ENCODE measurements around the gene CWF19L1. TPM values are rescaled to one million over a fixed set of nuclear protein-coding genes. Genes with fewer than 3 reads are reported as not detected.
A peak's percentile ranks its signal among the peaks of the same experiment; 100 is the strongest.
"Not testable (repeated sequence)": the region's sequence is repeated elsewhere in the genome, so short reads cannot be mapped to it uniquely, and the experiment has no call there.

CWF19L1 gene
- total RNA-seq: 10 to 100 TPM; 44.6 to 47.6 TPM

GRCh38 chr10:100267239-100268104 lies at the start of gene CWF19L1:
Gene CWF19L1 (minus strand): TSS chr10:100267638. CDS start chr10:100267593, 45 bp downstream.
- peak within 1 kb of the TSS; percentile 98 for H3K4me3 Mint-ChIP-seq
- ATAC-seq: peak; percentile 93
- CTCF ChIA-PET: no interaction called here
- peak within 1 kb of the TSS; percentile 99 for H3K27ac Mint-ChIP-seq
- H3K27me3 Mint-ChIP-seq: no peaks in the 10 kb centered on the region
- H3K4me1 Mint-ChIP-seq: peaks cover 24% of the 10 kb centered on the region
- peaks cover 7% of the 10 kb centered on the region for H3K36me3 Mint-ChIP-seq
- peak; percentile 86 for DNase-seq
- H3K9me3 Mint-ChIP-seq (ENCODE audit: low read depth): no peaks in the 10 kb centered on the region

GRCh38 chr10:100315615-100316014 lies 48.2 kb upstream of the CWF19L1 start:
- CTCF ChIA-PET: no interaction called here
- peaks cover 65% of the 10 kb centered on the region for H3K27me3 Mint-ChIP-seq

GRCh38 chr10:100311298-100311697 lies 43.9 kb upstream of the CWF19L1 start:
- Mint-ChIP-seq H3K27ac (no peak overlapping the region), H3K4me1 (no peaks in the 10 kb centered on the region), H3K36me3 (no peaks in the 10 kb centered on the region), H3K4me3 (no peak overlapping the region), H3K27me3 (peaks cover 68% of the 10 kb centered on the region), H3K9me3 (ENCODE audit: low read depth) (no peaks in the 10 kb centered on the region)
- DNase-seq (no peak), ATAC-seq (no peak)
- CTCF ChIA-PET: interaction anchor here (0.7 to 1.2 kb wide), 2 partner anchors 25 to 122 kb away, joined by 3 to 4 read pairs; no protein-coding TSS in a partner anchor

More at GRCh38 chr10:100315615-100316014, 48.2 kb upstream of the CWF19L1 start:
- ATAC-seq: no peak
- H3K27ac Mint-ChIP-seq: no peak overlapping the region
- no peaks in the 10 kb centered on the region for H3K4me1 Mint-ChIP-seq
- no peaks in the 10 kb centered on the region for H3K36me3 Mint-ChIP-seq
- no peaks in the 10 kb centered on the region for H3K9me3 Mint-ChIP-seq (ENCODE audit: low read depth)
- no peak for DNase-seq
- H3K4me3 Mint-ChIP-seq: no peak overlapping the region

GRCh38 chr10:100307684-100308083 lies 40.2 kb upstream of the CWF19L1 start:
- Mint-ChIP-seq H3K4me3 (no peak overlapping the region), H3K27ac (no peak overlapping the region), H3K36me3 (no peaks in the 10 kb centered on the region), H3K4me1 (no peaks in the 10 kb centered on the region), H3K27me3 (peaks cover 76% of the 10 kb centered on the region), H3K9me3 (ENCODE audit: low read depth) (no peaks in the 10 kb centered on the region)
- CTCF ChIA-PET: no interaction called here
- no peak for ATAC-seq
- DNase-seq: no peak

- no peaks in the 10 kb centered on the region for H3K4me1 Mint-ChIP-seq
- H3K27ac Mint-ChIP-seq: no peak overlapping the region
- CTCF ChIA-PET: no interaction called here
- H3K27me3 Mint-ChIP-seq: peaks cover 74% of the 10 kb centered on the region
- DNase-seq (no peak), ATAC-seq (no peak)
- H3K36me3 Mint-ChIP-seq: no peaks in the 10 kb centered on the region
- no peaks in the 10 kb centered on the region for H3K9me3 Mint-ChIP-seq (ENCODE audit: low read depth)
- H3K4me3 Mint-ChIP-seq: no peak overlapping the region
These were observed 39.4 kb upstream of the CWF19L1 start for GRCh38 chr10:100306861-100307260.

- H3K27ac Mint-ChIP-seq: no peak overlapping the region
These were observed 37.0 kb upstream of the CWF19L1 start for GRCh38 chr10:100304414-100304813.

GRCh38 chr10:100303724-100304319 lies 36.4 kb upstream of the CWF19L1 start:
- CTCF ChIA-PET: interaction anchor here (0.5 to 1.7 kb wide), 11 partner anchors 9 to 215 kb away, joined by 3 to 12 read pairs (median 3); no protein-coding TSS in a partner anchor
- ATAC-seq (no peak), DNase-seq (no peak)
- Mint-ChIP-seq H3K4me3 (no peak overlapping the region), H3K9me3 (ENCODE audit: low read depth) (no peaks in the 10 kb centered on the region), H3K4me1 (no peaks in the 10 kb centered on the region), H3K36me3 (no peaks in the 10 kb centered on the region), H3K27ac (no peak overlapping the region), H3K27me3 (peaks cover 67% of the 10 kb centered on the region)

More at GRCh38 chr10:100304414-100304813, 37.0 kb upstream of the CWF19L1 start:
- no peak for ATAC-seq
- Mint-ChIP-seq H3K27me3 (peaks cover 68% of the 10 kb centered on the region), H3K9me3 (ENCODE audit: low read depth) (no peaks in the 10 kb centered on the region), H3K4me1 (no peaks in the 10 kb centered on the region), H3K36me3 (no peaks in the 10 kb centered on the region), H3K4me3 (no peak overlapping the region)
- CTCF ChIA-PET: interaction anchor here (1.1 to 1.7 kb wide), 3 partner anchors 8 to 129 kb away, joined by 3 to 12 read pairs (median 4); no protein-coding TSS in a partner anchor
- no peak for DNase-seq

GRCh38 chr10:100301123-100301522 lies 33.7 kb upstream of the CWF19L1 start:
- H3K9me3 Mint-ChIP-seq (ENCODE audit: low read depth): not testable (repeated sequence)

GRCh38 chr10:100297242-100297641 lies 29.8 kb upstream of the CWF19L1 start:
- DNase-seq: no peak
- Mint-ChIP-seq H3K27me3 (peaks cover 31% of the 10 kb centered on the region), H3K36me3 (no peaks in the 10 kb centered on the region), H3K4me3 (no peak overlapping the region), H3K27ac (no peak overlapping the region), H3K9me3 (ENCODE audit: low read depth) (no peaks in the 10 kb centered on the region), H3K4me1 (no peaks in the 10 kb centered on the region)
- ATAC-seq: no peak
- CTCF ChIA-PET: no interaction called here

More at GRCh38 chr10:100301123-100301522, 33.7 kb upstream of the CWF19L1 start:
- H3K36me3 Mint-ChIP-seq, ATAC-seq, H3K4me3 Mint-ChIP-seq, H3K4me1 Mint-ChIP-seq, DNase-seq, CTCF ChIA-PET, H3K27ac Mint-ChIP-seq: not testable (repeated sequence)
- peaks cover 53% of the 10 kb centered on the region for H3K27me3 Mint-ChIP-seq

GRCh38 chr10:100293066-100293465 lies 25.6 kb upstream of the CWF19L1 start:
- H3K4me1 Mint-ChIP-seq: no peaks in the 10 kb centered on the region
- H3K9me3 Mint-ChIP-seq (ENCODE audit: low read depth): no peaks in the 10 kb centered on the region
- peaks cover 13% of the 10 kb centered on the region for H3K27me3 Mint-ChIP-seq
- DNase-seq (no peak), ATAC-seq (no peak)
- CTCF ChIA-PET: no interaction called here
- no peaks in the 10 kb centered on the region for H3K36me3 Mint-ChIP-seq
- H3K4me3 Mint-ChIP-seq: no peak overlapping the region
- no peak overlapping the region for H3K27ac Mint-ChIP-seq

GRCh38 chr10:100292300-100292699 lies 24.9 kb upstream of the CWF19L1 start:
- H3K9me3 Mint-ChIP-seq (ENCODE audit: low read depth); H3K36me3 Mint-ChIP-seq; H3K27ac Mint-ChIP-seq; DNase-seq; ATAC-seq; H3K4me1 Mint-ChIP-seq; CTCF ChIA-PET; H3K4me3 Mint-ChIP-seq: not testable (repeated sequence)
- H3K27me3 Mint-ChIP-seq: peaks cover 11% of the 10 kb centered on the region

- Mint-ChIP-seq H3K9me3 (ENCODE audit: low read depth) (no peaks in the 10 kb centered on the region), H3K27ac (no peak overlapping the region), H3K36me3 (no peaks in the 10 kb centered on the region), H3K27me3 (peaks cover 8% of the 10 kb centered on the region), H3K4me3 (no peak overlapping the region), H3K4me1 (peaks cover 8% of the 10 kb centered on the region)
- DNase-seq (no peak), ATAC-seq (no peak)
- CTCF ChIA-PET: no interaction called here
These were observed 23.9 kb upstream of the CWF19L1 start for GRCh38 chr10:100291356-100291755.

- ATAC-seq (no peak), DNase-seq (no peak)
- CTCF ChIA-PET: no interaction called here
- Mint-ChIP-seq H3K36me3 (peaks cover 12% of the 10 kb centered on the region), H3K9me3 (ENCODE audit: low read depth) (no peaks in the 10 kb centered on the region), H3K27ac (no peak overlapping the region), H3K4me1 (peaks cover 20% of the 10 kb centered on the region), H3K27me3 (peaks cover 2% of the 10 kb centered on the region), H3K4me3 (no peak overlapping the region)
These were observed 22.2 kb upstream of the CWF19L1 start for GRCh38 chr10:100289641-100290040.

- ATAC-seq (no peak), DNase-seq (no peak)
- Mint-ChIP-seq H3K27me3 (no peaks in the 10 kb centered on the region), H3K9me3 (ENCODE audit: low read depth) (no peaks in the 10 kb centered on the region), H3K4me3 (no peak overlapping the region), H3K4me1 (peaks cover 26% of the 10 kb centered on the region), H3K27ac (no peak overlapping the region), H3K36me3 (peaks cover 12% of the 10 kb centered on the region)
- CTCF ChIA-PET: no interaction called here
These were observed 20.8 kb upstream of the CWF19L1 start for GRCh38 chr10:100288196-100288595.

All from activated CD8-positive, alpha-beta memory T cell treated with anti-CD3 and anti-CD28 coated beads, Interleukin-2, amount 10 ng/mL, durations not matched to agents 7 days and 5 days (primary cell).